SH-SY5Y (cell line): ENCODE measurements around the gene C10orf88.

ENCODE experiments used
- GATA2 ChIP-seq: IDR thresholded peaks from 2 replicates; pipeline ENCODE4 v1.6.1; 2011; ENCODE audit warnings: mild to moderate bottlenecking, low read depth, low read length
- GATA3 ChIP-seq: IDR thresholded peaks from 2 replicates; pipeline ENCODE4 v1.6.1; 2011; ENCODE audit warnings: low read depth, mild to moderate bottlenecking, low read length, moderate library complexity

Gene C10orf88, protein sequence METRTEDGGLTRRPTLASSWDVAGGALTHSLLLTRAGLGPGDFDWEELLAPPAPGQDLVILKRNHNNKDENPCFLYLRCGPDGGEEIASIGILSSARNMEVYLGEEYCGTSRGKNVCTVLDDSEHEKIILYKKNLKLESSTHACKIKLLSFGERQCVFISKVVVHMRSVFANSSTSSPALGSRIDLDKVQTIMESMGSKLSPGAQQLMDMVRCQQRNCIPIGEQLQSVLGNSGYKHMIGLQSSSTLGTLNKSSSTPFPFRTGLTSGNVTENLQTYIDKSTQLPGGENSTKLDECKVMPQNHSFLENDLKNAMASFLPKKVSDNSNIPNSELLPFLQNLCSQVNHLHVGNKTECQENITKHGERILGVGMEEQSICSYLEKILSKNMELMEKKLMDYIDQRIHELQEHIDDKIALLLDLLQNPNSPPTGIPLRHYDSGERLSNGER

DNA sequence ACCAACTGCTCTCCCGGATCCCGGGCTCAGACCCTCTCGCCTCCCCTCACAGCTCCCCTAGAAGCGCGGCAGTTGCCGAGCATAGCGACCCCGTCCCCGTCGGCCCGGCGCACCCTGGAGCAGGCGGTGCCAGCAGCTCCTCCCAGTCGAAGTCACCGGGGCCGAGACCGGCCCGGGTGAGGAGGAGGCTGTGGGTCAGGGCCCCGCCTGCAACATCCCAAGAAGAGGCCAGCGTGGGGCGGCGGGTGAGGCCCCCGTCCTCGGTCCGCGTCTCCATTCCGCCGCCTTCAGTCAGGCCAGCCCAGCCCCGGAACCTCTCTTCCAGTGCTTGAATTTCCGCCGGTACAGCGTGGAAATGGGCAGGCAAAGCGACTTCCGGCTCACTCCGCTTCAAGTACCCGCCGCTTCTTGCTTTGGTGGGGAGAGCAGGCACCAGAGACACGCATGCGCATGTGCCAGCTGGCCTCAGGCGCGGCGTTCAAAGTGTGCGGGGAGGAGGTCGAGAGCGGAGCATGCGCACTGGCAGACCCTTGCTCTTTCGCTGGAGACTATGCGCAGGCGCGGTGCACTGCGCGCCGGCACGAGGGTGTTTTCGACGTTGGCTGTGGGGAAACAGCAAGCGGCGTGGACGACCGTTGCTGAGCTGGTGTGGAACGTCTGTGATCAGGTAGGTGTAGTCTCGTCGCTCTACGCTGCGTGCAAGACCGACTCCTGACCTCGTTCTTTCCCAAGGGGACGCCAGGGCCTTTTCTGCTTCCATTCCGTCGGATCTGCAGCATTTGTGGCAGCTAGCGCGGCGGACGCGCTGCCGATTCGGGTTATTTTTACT, at the start of gene C10orf88:
Gene C10orf88 (minus strand): TSS at position 326 of the 829 bp plus-strand sequence. CDS start 49 bp downstream, at position 277.
- no peak for TF ChIP-seq GATA2
- no peak for TF ChIP-seq GATA3

DNA sequence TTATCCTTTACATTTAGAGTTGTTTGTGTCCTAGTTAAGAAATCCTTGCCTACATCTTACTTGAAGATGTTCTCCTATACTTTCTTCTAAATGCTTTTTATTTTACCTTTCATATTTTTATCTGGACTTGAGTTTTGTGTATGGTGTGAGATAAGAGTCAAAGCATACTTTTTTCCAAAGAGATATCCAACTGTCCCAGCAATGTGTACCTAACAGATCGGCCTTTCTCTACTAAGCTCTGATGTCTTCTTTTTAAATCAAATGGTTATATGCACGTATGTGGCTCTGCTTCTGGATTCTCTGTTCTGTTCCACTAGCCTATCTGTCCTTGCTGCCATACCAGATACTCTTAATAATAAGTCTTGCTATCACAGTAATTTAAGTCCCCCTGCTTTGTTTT, 47.3 kb upstream of the C10orf88 start:
- TF ChIP-seq GATA2: no peak
- TF ChIP-seq GATA3: no peak

- TF ChIP-seq GATA3 (no peak), GATA2 (no peak)
Measured at GRCh38 chr10:123000155-123000554, 46.1 kb upstream of the C10orf88 start.

- TF ChIP-seq GATA3 (no peak), GATA2 (no peak)
Measured at GRCh38 chr10:122999347-122999746, 45.3 kb upstream of the C10orf88 start.

- TF ChIP-seq GATA2: no peak
- TF ChIP-seq GATA3: no peak
Measured at GRCh38 chr10:122998934-122999333, 44.9 kb upstream of the C10orf88 start.

DNA sequence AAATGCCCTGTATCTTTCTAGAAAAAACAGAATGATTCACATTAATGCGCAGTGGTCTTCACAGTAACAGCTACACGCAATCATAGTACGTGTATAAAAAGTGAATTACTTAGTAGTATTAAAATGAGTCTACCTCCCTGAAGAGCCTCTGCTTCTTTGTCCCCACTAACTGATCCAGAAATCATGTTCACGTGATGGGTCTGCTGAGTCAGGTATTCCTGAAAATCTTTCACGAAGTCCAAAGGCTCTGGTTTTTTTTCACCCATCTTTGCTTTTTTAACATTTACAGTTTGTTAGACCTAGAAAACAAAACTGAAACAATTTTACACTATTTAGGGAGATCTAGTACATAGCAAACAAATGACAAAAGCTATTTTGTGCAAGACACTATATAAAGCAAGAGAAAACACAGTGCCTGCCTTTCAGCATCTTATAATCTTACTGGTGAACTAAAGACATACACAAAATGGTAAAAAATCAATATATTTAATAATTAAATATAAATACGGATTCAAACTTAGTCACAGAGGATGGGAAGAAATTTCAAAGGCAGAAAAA, 44.4 kb upstream of the C10orf88 start:
- TF ChIP-seq GATA2 (no peak), GATA3 (no peak)

- TF ChIP-seq GATA3: no peak
- no peak for TF ChIP-seq GATA2
Measured at GRCh38 chr10:122997864-122998263, 43.8 kb upstream of the C10orf88 start.

GRCh38 chr10:122995936-122996335, 41.9 kb upstream of the C10orf88 start:
- no peak for TF ChIP-seq GATA3
- TF ChIP-seq GATA2: no peak

DNA sequence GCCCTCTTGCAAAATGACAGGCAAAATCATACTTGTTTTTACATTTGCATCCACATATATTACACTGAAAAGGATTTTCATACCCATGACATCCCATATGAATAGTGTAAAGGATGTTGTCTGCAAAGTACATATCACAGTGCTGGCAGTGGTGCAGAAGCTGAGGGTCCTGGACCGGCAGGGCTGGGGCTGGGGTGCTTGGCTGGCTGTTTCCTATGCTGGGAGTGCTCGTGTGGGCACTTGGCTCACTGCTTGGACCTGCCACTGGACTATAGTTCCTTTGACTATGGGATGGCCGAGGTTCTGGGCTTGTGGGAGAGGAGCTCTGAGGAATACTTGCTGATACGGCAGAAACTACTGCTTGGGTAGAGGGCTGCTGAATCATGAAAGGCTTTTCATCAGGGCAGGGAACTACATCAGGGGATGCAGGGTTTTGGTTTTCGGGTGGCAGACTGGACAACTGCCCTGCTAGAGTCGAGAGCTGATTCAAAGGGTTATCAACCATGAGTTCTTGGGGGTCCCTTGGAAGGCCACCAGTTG, 39.8 kb upstream of the C10orf88 start:
- TF ChIP-seq GATA2: no peak
- TF ChIP-seq GATA3: no peak

GRCh38 chr10:122992031-122992585, 38.1 kb upstream of the C10orf88 start:
- TF ChIP-seq GATA3: no peak
- TF ChIP-seq GATA2: no peak

GRCh38 chr10:122990278-122990677, 36.3 kb upstream of the C10orf88 start:
- no peak for TF ChIP-seq GATA3
- no peak for TF ChIP-seq GATA2

- no peak for TF ChIP-seq GATA3
- no peak for TF ChIP-seq GATA2
Measured at GRCh38 chr10:122988501-122988900, 34.5 kb upstream of the C10orf88 start.

DNA sequence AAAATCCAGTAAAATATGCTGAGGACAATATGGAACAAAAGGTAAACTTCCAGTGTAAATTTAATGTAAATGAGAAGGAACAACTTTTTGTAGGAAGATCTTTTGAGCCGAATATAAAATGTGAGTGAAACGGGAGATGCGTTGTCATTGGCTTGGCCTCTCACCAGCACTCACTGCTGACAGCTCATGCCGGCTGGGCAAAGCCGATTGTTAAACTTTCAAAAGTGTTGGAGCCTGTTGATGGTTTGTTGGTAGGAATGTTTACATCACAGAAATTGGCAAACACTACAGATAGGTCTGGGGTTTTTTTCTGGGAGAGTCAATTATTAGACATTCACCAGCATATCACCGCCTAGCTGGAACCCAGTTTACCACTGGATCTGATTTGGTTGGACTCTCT, 32.3 kb upstream of the C10orf88 start:
- TF ChIP-seq GATA2: no peak
- TF ChIP-seq GATA3: no peak

DNA sequence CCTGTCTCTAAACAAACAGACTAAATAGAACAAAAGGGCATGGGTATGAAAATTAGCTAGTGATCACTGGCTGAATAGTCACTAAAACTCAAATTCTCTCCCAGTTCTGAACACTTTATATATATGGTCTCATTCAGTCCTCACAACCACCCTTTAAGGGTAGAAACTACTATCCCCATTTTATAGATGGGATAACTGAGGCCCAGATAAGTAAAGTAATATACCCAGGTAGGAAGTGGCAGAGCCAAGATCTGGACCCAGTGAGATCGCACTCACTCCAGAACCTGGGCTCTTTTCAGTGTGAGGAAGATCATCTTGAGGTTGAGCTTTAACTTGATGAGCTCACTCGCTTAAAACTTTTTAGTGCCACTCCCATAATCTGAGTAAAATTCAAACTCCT, 30.7 kb upstream of the C10orf88 start:
- TF ChIP-seq GATA2 (no peak), GATA3 (no peak)

GRCh38 chr10:122983898-122984297, 29.9 kb upstream of the C10orf88 start:
- no peak for TF ChIP-seq GATA2
- no peak for TF ChIP-seq GATA3
